H4 (cell line): ENCODE results near the gene ZWILCH. TPM values are rescaled to one million over a fixed set of nuclear protein-coding genes. Genes with fewer than 3 reads are reported as not detected.
"Not testable (repeated sequence)": the region's sequence is repeated elsewhere in the genome, so short reads cannot be mapped to it uniquely, and the experiment has no call there.

Experiments used
- DNase-seq: peaks from one replicate; pipeline ENCODE4 v3.0.0-alpha.2; 2015; ENCODE audit warnings: low spot score
- total RNA-seq: library from RNA; depleted of rRNA; stranded (reverse); fragments of >200 nt; shearing (Covaris generic); gene quantifications from 2 replicates; pipeline ENCODE4 v1.2.3, GENCODE V29; 2014

The ZWILCH gene
- total RNA-seq, 1 experiment from 2014 or later = 30.9 TPM

DNA sequence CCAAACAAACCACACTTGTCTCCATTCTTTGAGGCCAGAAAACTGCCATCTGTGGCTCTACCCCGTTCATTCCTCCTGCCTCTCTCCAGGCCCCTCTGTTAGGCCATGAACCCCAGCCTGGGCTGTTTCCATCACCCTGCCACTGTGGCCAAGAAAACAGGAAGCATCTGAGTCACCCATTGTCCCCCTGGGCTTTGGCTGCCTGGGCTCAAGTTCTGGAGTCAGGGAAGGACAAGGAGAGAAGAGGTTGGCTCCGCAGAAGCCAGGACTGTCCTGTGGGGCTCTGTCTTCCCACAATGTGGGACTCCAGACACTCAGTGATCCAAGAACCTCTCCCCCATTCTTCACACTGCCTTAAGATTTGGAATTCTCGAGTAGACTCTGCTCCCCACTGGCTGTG is 75.5 kb downstream of the ZWILCH start:
- DNase-seq = no peak

DNA sequence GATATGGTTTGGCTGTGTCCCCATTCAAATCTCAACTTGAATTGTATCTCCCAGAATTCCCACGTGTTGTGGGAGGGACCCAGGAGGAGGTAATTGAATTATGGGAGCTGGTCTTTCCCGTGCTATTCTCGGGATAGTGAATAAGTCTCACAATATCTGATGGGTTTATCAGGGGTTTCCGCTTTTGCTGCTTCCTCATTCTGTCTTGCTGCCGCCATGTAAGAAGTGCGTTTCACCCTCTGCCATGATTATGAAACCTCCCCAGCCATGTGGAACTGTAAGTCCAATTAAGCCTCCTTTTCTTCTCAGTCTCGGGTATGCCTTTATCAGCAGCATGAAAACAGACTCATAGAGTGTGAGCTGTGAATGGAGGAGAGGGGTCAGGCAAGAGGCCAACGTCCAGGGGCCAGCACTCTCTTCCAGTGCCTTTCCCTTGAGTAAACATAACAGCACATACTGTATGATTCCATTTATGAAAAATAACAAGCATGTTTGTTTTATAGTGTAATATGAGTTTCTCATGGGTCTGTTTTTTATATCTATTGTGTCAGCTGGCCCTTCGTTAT is 76.9 kb downstream of the ZWILCH start:
- no peak for DNase-seq

DNA sequence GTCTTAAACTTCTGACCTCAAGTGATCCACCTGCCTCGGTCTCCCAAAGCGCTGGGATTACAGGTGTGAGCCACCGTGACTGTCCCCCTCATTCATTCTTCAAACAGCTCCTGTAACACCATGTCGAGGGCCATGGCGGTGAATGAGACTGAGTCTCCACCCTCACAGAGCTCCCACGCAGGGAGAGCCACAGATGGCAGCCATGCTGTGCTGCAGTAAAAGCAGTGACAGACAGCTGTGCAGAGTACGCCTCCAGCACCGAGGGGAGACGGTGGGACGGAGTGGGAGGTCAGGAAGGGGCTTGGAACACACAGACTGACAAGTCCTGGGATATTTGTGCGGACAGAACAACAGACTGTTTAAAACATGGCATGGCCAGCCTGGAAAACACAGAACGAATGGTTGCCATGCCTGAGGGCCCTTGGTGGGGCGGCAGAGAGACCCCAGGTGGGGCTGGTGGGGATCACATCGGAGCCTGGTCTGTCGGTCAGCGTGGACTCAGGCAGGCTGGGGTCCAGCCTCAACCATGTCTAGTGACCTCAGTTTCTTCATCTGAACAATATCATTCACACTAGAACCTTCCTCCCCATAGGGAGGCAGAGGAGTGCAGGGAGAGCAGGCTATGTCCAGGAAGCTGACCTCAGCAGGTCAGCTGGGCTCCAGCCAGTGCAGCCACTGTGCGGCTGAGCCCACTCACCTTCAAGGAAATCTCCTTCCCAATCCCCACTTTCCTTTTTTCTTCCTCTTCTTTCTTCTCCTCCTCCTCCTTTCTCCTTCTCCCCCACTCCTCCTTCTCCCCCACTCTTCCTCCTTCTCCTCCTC is 81.2 kb downstream of the ZWILCH start:
- DNase-seq = no peak

DNA sequence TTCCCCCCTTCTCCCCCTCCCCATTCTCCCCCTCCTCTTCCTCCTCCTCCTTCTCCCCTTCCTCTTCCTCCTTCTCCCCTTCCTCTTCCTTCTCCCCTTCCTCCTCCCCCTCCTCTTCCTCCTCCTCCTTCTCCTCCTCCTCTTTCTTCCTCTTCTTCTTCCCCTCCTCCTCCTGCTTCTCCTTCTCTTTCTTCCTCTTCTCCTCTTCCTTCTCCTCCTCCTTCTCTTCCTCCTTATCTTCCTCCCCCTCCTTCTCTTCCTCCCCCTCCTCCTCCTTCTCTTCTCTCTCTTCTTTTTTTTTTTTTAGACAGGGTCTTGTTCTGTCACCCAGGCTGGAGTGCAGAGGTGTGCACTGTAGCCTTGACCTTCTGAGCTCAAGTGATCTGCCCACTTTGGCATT is 81.9 kb downstream of the ZWILCH start:
- DNase-seq = no peak

DNA sequence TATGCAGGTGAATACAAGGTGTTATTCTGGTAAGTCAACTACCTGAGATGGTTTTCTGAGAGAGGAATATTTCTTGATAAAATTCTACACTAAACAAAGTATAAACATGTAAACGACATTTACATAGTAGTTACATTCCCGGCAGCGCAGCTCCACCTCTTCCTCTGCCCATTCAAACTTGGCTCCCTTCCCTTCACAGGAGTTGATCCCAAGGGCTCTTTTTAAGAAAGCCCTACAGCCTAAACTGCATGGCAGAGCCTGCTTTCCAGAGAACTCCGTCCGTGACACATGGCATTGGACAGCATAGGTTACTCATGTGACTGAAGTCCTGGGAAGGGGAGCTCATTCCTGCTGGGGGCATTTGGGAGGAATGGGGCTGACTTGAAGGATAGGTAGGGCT is 82.6 kb downstream of the ZWILCH start:
- no peak for DNase-seq

DNA sequence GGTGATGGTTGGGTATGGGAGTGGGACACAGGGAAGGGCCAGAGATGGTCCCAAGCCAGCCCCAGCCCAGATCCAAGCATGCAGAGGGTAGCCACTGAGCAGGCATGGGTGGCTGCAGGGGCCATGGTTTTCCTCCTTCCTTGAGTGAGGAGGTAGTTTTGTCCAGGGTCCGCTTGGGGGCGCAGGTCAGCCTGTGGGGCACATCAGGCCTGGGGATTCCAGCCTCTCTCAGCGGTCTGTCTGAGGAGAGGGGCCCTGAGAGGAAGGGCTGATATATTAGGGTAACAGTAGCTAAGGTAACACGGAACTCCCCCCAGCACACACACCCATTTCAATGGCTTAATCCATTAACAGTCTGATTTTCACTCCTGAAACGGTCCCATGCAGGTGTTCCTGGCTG is 83.4 kb downstream of the ZWILCH start:
- DNase-seq = no peak

DNA sequence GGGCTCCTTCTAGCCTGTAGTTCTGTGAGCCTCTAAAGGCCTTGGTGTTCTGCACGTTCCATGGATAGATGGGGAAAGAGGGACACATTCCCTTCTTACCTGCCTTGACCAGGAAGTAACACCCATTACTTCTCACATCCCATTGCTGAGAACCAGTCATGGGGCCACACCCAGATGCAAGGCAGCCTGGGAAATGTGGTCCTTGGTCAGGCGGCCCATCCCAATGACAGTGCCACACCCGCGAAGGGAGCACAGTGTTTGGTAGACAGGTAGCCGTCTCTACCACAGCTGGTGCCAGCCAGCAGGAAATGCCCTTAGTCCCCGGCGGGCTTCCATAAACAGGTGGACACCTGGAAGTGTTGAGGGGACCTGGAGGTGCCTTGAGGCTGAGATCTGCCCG is 83.8 kb downstream of the ZWILCH start:
- no peak for DNase-seq

DNA sequence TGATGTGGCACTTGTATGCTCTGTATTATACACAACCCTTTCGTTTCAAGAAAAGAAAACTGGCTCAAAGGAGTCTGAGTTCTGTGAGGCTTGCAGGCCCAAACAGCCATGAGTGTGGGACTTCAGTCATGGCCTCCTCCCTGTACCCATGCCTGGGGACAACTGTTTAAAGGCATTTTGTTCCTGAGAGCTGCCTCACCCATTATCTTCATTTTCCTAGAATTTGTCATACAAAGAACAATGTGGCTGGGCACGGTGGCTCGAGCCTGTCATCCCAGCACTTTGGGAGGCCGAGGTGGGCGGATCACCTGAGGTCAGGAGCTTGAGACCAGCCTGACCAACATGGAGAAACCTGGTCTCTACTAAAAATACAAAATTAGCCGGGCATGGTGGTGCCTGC is 84.3 kb downstream of the ZWILCH start:
- not testable (repeated sequence) for DNase-seq

DNA sequence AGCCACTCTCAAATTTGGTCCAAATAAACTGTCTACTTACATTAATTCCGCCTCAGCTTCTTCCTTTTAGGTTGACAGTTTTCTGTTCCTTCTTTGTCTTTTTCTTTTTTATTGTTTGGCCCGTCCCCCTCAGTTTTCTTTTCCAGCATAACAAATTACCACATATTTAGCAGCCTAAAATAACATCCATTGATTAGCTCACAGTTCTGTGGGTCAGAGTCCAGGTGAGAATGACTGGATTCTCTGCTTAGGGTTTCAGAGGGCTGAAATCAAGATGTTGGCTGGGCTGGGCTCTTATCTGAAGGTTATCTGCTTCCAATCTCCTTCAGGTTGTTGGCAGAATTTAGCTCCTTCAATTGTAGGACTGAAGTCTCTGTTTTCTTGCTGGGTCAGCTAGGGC is 85.3 kb downstream of the ZWILCH start:
- DNase-seq = no peak

DNA sequence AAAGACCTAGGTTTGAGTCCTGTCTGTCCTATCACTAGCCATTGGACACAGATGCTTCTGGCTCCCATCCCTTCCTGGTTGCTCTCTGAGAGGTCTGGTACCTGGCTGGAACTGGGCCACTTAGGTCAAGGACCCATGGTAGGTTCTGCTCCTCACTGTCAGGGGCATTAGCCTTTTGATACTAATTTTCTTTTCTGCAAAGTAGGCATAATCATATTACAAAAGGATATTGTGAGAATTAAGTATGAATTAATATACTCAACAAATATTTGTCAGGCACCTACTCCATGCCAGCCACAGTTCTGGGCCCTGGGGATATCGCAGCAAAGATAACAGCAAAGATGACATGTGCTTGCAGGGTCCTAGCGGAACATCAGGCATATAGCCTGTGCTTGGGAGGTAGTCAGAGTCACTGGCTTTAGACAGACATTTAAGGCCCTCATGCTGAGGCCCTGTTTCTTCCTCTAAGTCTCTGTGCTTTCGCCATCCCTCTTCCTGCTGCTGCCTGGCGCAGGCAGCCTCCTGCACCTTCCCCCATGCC is 86.3 kb downstream of the ZWILCH start:
- no peak for DNase-seq

DNA sequence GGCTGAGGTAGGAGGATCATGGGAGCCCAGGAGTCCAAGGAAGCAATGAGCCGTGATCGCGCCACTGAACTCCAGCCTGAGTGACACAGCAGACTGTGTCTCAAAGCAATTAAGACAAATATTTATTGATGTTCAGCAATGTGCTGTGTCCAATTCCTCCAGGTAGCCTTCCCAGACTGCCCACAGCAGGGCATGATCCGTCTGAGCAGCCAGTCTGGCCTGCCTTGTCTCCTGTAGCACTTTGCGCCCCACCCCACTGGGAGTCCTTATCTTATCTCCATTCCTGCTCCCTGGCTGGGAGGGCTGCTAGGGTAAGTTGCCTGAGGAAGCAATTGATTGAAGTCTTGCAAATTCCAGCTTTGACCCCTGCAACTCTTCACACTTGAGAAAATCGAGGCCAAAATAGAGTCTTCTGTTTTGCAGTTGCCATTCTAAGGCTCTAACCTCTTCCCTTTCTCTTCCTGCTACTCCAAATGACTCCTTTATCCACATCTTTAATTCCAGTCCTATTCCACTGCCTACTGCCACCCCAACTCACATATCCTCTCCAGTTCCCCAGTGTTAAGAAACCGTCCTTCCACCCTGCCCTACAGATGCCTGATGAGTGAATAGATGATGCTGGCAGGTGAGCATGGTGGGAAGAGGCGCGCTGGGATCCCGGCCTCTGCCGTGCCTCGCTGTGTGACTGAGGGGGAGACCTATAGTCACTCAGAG is 87.5 kb downstream of the ZWILCH start:
- no peak for DNase-seq

DNA sequence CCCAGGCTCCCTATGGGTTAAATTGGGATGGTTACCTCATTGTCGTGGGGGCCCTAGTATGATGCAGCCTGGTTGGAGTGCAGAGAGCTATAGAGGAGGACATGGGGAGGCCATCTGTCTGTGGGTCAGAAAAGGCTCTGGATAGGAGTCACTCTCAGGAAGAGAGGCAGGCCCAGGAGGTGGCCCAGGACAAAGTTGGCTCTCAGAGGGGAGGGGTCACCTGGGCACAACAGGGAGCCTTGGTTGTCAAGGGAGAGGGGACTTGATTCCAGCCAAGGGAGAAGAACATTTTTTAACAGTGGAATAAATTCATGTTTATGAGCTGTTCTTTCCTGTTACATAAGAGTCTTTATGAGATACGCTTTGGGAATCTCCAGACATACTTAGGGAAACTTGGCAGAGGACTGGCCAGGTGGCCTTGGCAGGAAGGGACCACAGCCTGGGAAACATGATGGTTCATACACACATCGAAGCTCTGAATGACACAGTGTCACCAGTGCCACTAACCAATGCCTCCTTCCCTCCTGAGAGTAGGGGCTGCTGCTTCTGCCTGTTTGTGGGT is 88.2 kb downstream of the ZWILCH start:
- DNase-seq = no peak

DNA sequence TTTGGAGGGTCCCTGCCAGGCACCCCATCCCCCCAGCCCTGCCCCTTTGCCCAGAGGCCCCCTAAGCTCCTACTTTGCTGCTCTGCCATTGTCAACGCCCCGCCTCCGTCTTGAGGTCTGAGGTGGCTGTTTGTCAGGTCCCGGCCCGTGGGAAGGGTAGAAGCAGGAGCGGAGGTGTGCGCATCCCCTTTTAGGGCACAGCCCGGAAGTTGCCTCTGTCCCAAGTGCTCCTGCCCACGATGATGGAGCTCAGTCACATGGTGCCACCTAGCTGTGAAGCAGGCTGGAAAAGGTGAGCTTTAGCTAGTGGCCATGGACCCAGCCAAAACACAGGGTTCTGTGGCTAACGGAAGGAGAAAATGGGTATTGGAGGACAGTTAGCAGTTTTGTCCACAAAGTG is 89.2 kb downstream of the ZWILCH start:
- DNase-seq = no peak

DNA sequence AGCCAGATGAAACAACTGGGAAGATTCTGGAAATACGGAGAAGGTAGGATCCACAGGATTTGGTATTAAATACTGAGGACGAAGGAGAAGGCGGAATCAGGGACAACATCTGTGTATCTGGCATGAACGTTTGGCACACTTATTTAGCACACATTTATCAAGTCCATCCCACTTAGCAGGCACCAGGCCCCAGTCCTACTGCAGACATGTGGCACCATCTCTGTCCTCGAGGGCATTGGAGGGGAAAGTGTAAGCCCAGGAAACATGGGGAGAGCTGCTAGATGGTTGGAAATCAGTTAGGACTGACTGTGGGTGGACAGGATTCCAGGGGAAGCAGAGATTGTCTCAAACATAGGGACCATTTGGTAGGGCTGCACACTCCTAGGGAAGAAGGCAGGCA is 89.7 kb downstream of the ZWILCH start:
- DNase-seq = no peak

DNA sequence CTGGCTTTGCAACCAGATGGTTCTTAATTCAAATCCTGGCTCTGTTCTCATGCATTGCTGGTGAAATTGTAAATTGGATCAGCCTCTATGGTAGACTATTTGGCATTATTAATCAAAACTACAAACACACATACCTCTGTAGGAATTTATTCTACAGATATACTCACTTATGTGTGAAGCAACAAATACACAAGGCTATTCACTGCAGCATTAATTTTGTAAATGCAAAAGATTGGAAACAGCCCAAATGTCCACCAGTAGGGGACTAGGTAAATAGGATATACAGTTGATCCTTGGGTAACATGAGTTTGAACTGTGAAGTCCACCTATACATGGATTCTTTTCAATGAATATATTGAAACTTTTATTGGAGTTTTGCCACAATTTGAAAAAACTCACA is 90.2 kb downstream of the ZWILCH start:
- DNase-seq = no peak

DNA sequence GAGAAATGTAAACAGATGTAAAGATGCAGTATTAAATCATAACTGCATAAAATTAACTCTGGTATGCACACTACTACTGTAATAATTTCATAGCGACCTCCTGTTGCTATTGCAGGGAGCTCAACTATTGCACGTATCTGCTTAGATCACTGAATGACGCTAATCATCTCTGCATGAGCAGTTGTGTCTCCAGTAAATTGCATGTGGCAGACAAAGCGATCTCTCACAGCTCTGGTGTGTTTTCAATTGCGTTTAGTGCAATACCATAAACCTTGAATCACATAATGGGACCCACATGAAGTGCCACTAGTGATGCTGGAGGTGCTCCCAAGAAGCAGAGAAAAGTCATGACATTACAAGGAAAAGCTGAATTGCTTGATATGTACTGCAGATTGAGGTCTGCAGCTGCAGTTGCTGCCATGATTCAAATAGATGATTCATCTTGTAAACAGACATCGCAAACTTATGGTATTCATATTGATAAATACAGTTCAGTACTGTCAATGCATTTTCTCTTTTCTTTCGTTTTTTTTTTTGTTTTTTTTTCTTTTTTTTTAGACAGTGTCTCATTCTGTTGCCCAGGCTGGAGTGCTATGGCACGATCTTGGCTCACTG is 90.9 kb downstream of the ZWILCH start:
- no peak for DNase-seq

DNA sequence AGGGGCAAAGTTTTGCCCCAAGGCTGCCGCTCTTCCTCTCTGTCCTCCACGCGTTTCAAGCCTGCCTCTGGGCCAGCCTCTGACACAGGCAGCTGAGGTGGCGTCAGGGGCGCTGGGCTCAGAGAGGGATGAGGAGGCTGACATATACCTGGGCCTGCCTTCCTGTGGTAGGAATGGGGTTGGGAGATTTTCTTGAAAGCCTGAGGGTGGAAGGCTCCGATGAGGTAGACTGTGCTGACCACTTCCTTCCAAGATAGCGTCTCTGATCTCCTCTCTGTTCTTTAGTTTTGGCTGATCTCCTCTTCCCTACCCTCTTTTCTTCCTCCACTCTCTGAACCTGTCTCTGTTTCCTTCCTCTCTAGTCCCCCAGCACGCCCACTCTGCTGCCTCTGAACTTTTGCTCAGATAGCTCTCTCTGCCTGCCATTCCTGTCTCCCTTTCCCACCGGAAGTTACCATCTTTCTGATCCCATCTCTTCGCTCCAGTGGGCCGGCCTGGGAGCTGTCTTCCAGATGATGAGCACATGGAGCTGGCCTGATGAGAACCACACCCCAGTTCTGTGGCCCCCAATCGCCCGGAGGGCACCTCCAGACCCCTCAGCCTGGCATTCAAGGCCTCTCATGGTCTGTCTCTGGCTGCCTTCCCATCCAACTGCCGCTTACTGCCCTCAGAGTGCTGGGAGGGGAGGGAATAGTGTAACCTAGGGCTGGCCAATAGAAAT is 93.1 kb downstream of the ZWILCH start:
- DNase-seq = no peak
